AG08395 (cell line): ENCODE results near the gene TRDN.
"Not testable (repeated sequence)": the region's sequence is repeated elsewhere in the genome, so short reads cannot be mapped to it uniquely, and the experiment has no call there.

Experiments
- DNase-seq: peaks from one replicate; pipeline ENCODE4 v3.0.0; 2012; ENCODE audit warnings: mixed read lengths, low spot score

The TRDN gene

DNA sequence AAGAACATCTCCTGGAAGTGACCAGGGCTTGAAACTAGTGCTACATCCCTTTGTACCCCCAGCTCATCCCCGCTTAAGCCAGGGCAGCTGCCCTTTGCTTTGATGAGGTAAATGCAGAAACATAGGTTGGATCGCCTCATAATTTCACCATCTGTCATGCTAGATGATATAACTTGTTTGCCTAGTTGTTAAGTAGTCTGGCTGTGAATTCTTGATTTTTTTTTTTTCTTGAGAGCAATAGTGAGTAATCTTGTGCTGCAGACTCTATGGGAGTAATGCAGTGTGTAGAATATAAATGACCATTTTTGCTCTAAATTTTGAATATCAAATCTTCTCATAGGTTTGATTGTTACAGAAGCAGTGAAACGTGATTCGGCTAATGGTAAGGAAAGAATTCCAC lies 4.1 kb downstream of the TRDN start:
- DNase-seq, result no peak

DNA sequence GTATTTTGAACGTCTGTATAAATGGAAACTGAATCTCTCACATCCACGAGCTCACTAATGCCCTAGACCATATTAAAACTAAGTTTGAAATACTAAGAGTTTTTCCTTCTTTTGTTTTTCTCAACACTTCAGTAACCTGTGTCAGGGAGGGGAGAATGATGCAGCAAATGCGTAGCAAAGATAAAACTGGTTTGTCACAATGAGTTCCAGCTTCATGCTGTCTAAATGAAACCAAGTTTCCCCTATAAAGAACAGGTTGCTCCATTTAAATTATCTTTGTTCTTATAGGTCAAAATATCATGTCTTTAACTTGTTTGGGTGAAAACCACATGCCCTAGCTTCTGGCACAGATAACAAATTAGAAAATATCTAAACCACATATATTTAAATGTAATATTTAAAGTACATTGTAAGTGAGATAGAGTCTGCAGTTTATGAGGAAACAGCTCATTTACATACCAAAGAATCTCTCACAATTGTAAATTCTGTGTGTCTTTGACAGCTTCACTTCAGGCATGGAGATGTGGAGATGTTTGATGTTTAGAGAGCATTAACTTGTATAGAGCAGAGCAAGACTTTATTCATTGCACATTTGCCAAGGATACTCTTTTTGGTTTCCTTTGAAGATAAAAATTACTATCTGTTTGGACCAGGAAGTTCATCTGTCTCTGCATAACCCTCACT lies 7.3 kb downstream of the TRDN start:
- no peak for DNase-seq

DNA sequence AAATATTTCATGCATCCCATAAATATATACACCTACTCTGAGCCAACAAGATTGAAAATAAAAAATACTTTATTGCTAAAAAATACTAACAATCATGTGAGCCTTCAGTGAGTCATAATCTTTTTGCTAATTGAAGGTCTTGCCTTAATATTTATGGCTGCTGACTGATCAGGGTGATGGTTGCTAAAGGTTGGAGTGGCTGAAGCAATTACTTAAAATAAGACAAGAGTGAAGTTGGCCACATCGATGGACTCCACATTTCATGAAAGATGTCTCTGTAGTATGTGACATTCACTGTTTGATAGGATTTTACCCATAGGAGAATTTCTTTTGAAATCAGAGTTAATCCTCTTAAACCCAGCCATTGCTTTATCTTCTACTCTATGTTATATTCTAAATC lies 11.1 kb downstream of the TRDN start:
- DNase-seq, result no peak

DNA sequence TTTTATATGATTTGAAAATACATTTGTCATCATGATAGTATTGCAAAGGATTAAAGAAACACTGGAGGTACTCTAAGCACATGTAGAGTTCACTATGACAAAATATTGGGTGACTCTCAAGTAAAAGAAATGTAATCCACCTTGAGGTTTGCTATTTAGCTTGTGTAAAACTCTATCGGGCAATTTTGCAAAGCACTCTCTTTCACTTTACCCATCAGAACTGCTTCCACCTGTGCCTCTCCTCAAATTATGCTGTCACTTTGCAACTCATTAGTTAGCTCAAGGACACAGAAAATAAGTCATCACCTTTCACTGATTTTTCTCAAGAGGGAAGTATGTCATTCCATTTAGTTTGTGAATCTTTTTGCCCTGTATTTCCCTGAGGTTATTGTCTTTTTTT lies 14.0 kb downstream of the TRDN start:
- DNase-seq, result no peak

DNA sequence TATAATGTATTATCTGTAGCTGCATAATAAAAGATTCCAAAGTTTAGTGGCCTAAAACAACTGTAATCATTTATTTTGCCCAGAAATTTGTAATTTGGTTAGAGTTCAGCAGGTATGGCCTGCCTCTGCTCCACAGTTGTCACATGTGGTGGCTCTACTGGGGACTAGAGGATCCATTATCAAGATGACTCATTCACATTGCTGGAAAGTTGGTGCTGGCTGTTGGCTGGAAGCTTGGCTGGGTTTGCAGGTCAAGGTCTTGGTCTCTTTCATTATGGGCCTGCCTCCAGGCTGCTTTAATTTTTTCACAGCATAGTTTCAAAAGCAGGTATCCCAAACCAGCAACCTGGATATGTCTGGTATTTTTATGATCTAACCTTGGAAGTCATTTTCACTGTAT lies 17.6 kb downstream of the TRDN start:
- DNase-seq, result no peak

DNA sequence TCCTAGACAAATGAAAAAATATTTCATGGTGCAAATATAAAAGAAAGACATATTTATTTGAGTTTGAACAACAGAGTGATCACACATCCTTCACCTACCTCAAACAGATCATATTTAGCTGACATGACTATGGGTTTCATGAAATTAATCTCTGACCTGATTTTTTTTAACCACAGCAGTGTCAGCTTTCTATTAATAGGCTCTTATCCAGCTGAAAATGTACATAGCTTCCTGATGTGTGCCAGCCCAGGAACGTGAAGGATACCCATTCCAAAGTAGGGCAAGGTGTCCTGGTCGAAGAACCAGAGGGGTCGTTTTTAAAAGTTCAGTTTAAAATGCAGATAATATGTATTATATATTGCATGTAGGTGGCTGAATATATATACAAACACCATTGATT lies 19.8 kb downstream of the TRDN start:
- DNase-seq, result no peak

DNA sequence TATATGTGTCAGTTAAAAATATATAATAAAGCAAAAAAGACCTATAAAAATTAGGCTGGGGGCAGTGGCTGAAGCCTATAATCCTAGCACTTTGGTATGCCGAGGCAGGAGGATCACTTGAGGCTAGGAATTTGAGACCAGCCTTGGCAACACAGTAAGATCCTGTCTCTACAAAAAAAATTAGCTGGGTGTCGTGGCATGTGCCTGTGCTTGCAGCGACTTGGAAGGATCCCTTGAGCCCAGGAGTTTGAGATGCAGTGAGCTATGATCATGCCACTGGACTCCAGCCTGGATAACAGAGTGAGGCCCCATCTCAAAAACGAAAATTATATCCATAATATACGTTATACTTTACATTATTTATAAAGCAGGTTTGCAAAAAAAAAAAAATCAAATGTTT lies 20.7 kb downstream of the TRDN start:
- DNase-seq, result no peak

DNA sequence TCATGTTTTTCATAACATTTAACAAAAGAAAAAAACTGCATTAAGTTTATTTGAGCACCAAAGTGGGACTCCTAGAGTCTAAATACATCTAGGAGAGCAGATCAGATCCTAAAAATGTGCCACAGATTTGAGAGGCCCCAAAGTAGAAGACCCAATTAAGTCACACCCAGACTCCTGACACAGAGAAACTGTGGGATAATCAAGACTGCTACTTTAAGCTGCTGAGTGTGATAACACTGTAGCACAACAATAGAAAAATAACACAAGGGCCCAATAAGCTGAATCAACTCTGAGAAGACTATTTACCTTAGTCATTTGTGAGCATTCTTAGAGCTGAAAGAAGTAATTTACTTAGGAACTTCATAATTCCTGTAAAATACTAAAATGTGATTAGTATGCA lies 26.0 kb downstream of the TRDN start:
- DNase-seq, result no peak

DNA sequence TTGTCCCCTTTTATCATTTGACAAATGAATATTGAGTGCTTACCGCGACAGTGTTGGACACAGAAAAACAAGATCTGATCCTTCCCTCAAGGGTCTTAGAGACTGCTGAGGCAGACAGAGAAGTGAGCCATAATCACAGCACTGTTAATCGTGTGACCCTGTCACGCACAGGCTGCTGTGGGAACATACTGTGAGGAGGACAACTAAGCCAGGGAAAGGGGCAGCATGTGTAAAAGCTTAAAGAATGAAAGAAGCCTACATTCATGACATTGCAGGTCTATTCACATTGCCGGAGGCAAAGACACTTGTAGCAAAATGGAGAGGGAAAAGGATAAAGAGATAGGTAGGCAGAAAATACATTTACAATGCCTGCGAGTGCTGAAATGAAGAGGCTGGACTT lies 32.7 kb downstream of the TRDN start:
- DNase-seq, result no peak

DNA sequence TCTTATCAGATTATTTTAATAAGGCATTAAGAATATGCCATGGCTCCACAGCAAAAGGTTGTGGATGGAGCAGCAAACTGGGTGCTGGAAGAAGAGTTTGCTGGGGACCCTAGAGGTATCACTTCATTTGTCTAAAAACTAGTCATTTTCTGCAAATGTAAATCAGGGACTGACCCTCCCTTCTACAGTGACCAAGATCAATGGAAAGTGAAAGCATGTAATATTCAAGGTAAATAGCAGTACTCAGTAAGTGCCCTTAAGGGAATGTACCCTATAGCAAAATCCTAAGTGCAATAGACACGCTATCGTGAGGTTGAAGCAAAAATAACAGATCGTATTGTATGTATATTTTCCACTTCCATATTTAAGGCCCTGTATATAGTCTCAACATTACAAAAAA lies 38.7 kb downstream of the TRDN start:
- no peak for DNase-seq

DNA sequence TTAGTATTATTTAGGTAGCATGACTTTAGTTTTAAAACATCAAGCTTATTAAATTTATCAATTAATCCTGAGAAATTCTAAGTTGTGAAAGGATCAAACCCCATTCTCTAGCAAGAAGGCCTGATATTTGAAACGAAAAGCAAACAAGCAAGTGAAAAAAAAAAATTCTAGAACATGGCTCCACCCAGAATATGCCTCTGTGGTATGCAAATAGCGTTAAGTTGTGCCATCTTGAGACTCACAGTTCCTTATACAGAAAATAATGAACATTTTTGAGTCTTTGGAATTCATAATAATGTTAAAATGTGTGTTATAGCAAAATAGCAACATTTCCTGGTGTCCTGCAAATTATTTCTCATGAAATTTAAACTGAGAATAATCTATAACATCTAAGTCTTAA lies 42.0 kb downstream of the TRDN start:
- no peak for DNase-seq

DNA sequence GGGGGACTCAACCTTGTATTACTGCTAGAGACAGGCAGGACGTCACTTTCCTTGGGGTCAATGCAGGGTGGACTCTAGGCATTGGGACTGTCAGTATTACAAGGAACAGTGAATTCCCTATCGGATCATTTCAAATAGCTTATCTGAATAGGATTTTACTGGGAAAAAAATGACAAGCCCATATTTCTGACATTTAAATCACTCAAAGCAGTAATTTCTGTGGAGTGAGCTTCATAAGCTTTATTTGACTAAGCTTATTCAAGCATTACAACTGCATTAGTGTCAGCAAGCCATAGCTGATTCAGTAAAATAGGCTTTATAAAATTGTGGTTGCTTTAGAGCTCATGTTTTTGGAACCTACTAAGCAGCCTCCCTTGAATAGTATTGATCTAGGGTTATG lies 44.3 kb downstream of the TRDN start:
- no peak for DNase-seq

DNA sequence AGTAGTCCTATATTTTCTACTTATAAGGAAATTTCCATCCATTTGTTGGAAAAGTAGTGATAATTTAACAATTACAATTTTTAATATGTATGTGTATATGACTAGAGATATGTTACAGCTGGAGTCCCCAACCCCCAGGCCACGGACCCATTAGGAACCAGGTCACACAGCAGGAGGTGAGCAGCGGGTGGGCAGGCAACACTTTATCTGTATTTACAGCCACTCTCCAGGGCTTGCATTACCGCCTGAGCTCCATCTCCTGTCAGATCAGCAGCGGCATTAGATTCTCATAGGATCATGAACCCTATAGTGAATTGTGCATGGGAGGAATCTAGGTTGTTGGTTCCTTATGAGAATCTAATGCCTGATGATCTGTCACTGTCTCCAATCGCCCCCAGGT lies 46.8 kb downstream of the TRDN start:
- DNase-seq, result no peak

DNA sequence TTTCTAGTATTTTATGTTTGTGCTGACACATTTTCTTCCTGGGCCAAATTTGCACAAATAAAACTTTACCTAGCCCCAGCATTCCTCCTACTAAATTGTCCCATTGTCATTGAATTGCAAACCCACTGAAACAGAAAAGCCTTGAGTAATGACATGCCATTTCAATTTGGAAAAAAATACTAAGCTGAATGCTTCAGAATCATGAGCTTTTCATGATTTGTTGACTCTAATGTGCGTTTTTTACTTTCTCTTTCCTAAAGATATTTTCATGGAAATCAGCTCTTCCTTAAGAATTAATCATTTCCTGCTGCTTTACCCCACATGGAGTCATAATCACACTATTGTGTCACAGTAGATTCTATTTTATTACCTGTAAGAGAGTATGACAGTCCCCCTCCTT lies 47.4 kb downstream of the TRDN start:
- DNase-seq, result no peak

DNA sequence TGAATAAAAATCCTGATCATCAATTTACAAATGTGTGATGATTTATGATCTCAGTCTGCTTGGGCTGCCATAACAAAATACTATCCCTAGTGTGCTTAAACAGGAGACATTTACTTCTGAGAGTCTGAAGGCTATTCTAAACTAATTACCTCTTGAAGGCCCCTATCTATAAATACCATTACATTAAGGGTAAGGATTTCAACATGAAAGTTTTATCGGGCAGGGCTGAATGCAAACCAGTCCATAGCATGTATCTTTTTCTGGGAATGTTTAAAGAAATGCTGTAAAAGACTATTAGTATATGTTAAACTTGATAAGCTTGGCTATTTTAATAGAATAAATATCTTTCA lies 48.2 kb downstream of the TRDN start:
- no peak for DNase-seq

DNA sequence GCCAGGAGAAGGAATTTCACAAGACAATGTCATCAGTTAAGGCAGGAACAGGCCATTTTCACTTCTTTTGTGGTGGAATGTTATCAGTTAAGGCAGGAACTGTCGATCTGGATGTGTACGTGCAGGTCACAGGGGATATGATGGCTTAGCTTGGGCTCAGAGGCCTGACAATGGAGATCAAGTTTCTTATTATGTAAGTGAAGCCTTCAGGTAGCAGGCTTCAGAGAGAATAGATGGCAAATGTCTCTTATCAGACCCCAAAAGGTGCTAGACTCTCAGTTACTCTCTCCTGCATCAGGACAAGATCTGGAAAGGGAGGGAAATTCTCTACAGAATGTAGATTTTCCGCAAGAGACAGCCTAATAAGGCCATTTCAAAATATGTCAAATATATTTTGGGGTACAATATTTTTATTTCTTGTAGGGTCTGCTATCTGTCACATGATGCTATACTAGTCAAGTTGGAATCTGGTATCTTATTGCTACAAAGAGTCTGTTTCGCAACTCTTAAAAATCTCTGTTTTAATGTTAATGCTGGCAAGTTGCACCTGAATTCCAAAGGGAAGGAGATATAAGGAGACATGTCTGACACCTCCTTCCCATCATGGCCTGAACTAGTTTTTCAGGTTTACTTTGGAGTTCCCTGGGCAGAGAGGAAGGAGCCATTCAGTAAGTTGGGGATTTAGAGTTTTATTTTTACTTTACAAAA lies 48.8 kb downstream of the TRDN start:
- no peak for DNase-seq

DNA sequence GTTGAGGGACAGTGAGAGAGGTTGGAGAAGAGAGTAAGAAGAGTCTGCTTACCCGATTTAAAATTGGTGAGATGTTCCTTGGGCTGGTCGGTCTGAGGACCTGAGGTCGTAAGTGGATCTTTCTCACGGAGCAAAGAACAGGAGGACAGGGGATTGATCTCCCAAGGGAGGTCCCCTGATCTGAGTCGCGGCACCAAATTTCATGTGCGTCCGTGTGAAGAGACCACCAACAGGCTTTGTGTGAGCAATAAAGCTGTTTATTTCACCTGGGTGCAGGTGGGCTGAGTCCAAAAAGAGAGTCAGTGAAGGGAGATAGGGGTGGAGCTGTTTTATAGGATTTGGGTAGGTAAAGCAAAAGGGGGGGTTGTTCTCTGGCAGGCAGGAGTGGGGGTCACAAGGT lies 49.3 kb downstream of the TRDN start:
- not testable (repeated sequence) for DNase-seq

DNA sequence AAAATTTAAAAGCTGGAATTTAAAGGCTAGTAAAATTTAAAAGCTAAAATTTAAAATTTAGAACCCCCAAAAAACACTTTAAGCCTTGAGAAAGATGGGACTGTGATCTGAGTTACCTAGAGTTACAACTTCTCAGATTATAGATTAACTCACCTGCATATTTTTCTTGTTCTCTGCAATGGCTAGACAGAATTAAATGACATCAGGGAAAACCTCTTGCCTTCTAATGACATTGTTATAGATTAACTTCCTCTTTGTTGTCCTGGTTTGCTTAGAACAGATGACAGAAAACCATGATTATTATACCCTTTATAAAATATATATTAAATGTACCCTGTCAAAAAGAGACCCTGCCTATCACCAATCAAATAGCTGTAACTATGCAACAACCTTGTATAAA lies 56.4 kb downstream of the TRDN start:
- DNase-seq, result no peak

DNA sequence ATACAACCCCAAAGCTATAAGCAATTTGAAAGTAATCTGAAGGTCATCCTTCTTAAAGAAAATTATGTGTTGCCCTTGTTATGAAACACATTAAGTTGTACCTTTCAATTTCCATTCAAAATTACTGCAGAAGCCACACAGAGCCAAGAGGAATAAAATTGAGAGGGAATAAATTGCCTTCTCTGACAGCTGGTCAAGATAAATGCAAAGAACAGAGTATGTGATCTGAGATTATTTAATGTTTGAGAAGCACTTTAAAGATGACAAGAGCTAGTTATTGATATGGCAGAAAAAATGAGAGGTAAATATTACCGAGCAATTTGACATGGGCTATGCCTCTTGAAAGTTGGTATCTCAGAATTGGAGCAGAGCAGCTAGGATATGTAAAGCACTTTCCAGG lies 61.6 kb downstream of the TRDN start:
- no peak for DNase-seq

DNA sequence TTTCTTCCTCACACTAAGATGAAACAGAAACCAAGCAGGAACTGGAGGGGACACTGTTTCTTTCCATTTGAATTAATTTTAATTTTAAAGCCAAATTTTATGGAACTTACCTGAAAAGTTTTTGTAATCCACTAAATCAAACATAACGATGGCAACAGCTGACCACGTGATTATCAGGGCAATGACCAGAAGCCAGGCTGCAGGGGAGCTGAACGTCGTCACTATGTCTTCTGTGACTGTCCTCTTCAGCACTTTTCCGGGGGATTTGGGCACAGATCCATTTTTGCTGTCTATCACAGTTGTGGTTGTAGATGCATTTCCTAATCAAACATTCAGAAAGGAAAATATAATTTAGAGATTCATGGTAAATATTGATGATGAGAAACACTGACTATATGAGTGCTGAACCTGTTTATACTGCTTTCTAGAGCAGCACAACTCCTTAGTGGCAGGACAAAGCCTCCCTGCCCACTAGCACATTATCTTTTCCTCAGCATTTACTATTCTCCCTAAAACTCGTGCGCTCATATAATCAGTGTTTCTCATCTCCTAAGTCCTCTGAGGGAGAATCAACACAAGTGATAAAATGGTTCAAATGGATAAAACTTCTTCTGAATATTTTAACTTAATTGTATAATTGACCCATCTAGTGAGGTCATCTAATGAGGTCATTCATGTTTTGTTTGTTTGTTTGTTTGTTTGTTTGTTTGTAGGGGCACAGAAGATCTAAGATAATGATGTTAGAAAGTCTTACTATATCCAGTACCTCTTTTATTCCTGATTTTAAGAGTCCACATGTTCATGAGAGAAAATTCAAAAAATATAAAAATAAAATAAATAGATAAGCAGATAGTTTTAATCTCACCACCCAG lies 65.7 kb downstream of the TRDN start:
- no peak for DNase-seq

DNA sequence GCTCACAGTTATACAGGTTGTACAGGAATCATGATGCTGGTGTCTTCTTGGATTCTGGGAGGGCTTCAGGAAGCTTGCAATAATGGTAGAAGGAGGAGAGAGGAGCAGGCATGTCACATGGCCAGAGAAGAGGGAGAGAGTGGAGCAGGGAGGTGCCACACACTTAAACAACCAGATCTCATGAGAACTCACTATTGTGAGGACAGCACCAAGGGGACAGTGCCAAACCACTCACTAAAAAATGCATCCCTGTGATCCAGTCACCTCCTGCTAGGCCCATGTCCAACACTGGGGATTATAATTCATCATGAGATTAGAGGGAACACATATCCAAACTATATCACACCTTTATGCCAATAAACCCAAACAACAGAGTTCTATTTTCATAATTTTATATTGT lies 67.2 kb downstream of the TRDN start:
- no peak for DNase-seq

DNA sequence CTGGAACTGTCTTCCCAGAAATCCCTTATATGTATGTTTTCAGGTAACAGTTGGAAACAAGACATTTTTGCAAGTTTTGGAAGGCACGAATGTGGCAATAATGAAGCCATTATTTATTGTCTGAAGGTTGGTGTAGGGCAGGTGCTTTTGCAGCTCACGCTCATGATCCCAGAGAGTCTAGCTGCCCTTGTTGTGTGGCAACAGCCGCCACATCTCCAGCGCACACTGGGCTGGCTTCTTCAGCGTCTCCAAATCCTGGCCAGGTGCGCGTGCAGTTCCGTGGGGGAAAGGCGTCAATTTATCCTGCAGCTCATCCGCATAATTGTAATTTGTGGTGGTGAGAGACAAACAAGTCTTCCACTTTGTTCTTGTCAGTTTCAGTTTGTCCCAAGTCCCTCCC lies 71.2 kb downstream of the TRDN start:
- DNase-seq, result no peak

DNA sequence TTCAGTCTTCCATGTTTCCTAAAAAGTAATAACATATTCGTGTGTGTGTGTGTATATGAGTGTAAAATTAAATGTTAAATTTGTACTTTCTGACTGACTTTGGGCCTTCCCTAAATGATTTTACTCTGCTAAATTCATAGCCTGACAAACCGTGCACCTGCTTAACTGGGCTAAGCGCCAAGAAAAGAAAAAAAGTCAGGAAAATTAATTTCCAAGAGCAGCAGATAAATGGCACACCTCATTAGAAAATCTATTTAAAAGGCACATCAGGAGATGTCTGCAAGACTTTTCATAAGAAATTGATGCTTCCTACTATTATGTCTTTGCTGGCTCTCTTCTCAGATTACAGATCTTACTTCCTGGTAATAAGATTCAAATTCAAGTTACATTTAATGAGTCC lies 72.4 kb downstream of the TRDN start:
- DNase-seq, result no peak
